ENCODE measurements around the gene SLC24A3.

- TF ChIP-seq POLR2AphosphoS5 (IDR thresholded peaks at IDR 0.05; ENCODE audit: low read depth) (no peak), CTCF (conservative IDR thresholded peaks at IDR 0.05; ENCODE audit: low read depth in 2 of 2) (no peak), EZH2phosphoT487 (IDR thresholded peaks at IDR 0.05; ENCODE audit: unreplicated experiment) (no peak), EZH2 (IDR thresholded peaks at IDR 0.05; ENCODE audit: low read depth, unreplicated experiment) (no peak), NANOG (IDR thresholded peaks at IDR 0.05; ENCODE audit: borderline replicate concordance) (no peak), REST (IDR thresholded peaks at IDR 0.05; ENCODE audit: unreplicated experiment) (no peak), JUNB (IDR thresholded peaks at IDR 0.05; ENCODE audit: unreplicated experiment) (no peak), CREB1 (CRISPR knock-in tag; IDR thresholded peaks at IDR 0.05; ENCODE audit: low read depth) (no peak), ZNF331 (CRISPR knock-in tag; IDR thresholded peaks at IDR 0.05; ENCODE audit: low read depth) (no peak), ZNF462 (CRISPR knock-in tag; IDR thresholded peaks at IDR 0.05) (no peak), ETS1 (IDR thresholded peaks at IDR 0.05) (no peak), ZNF114 (CRISPR knock-in tag; IDR thresholded peaks at IDR 0.05) (no peak), STAT1 (IDR thresholded peaks at IDR 0.05; ENCODE audit: unreplicated experiment) (no peak)
These were observed 92.5 kb downstream of the SLC24A3 start for GRCh38 chr20:19304886-19305415.
